Upper lobe of left lung (tissue), 6 donors: ENCODE results near the gene NDUFS1. TPM values are rescaled to one million over a fixed set of nuclear protein-coding genes. Genes with fewer than 3 reads are reported as not detected.
"Not testable (repeated sequence)": the region's sequence is repeated elsewhere in the genome, so short reads cannot be mapped to it uniquely, and the experiment has no call there.

Source experiments
- ATAC-seq, 2 donors: fragments of 200-7000 bp; cut with Tn5 transposase; one replicate each; pipeline ENCODE4 v1.9.1; 2022; ENCODE audit warnings: mild to moderate bottlenecking in 2 of 2, moderate library complexity in 2 of 2; ENCODE audit not compliant: low FRiP score in 2 of 2
- DNase-seq, 2 donors: peaks; one replicate each; pipeline ENCODE4 v3.0.0-alpha.2; 2019 to 2020
- H3K27ac ChIP-seq, 4 donors: fragments of 200-600 bp; sonication (generic); one replicate each; pipeline ENCODE4 v1.5.1; 2016 to 2019
- H3K27me3 ChIP-seq, 4 donors: fragments of 200-600 bp; sonication (generic); one replicate each; pipeline ENCODE4 v1.5.1; 2017 to 2019
- H3K36me3 ChIP-seq, 4 donors: fragments of 200-600 bp; sonication (generic); one replicate each; pipeline ENCODE4 v1.5.1; 2016 to 2019
- H3K4me1 ChIP-seq, 4 donors: fragments of 200-600 bp; sonication (generic); one replicate each; pipeline ENCODE4 v1.5.1; 2018 to 2019
- H3K4me3 ChIP-seq, 4 donors: fragments of 200-600 bp; sonication (generic); one replicate each; pipeline ENCODE4 v1.5.1; 2017 to 2019; ENCODE audit warnings: mild to moderate bottlenecking in 2 of 4, moderate library complexity in 1 of 4
- H3K9me3 ChIP-seq, 4 donors: fragments of 200-600 bp; sonication (generic); one replicate each; pipeline ENCODE4 v1.5.1; 2018 to 2019
- EP300 ChIP-seq, 4 donors: sonication (generic); formaldehyde crosslinking; IDR thresholded peaks; one replicate each; pipeline ENCODE4 v1.5.1; 2017; ENCODE audit warnings: antibody characterized with exemption in 4 of 4, control low read depth in 2 of 4
- POLR2A ChIP-seq, 4 donors: fragments of 450-650 bp; IDR thresholded peaks; one replicate each; pipeline ENCODE4 v1.5.1; 2016 to 2017; ENCODE audit warnings: antibody characterized with exemption in 4 of 4, mild to moderate bottlenecking in 2 of 4
- POLR2AphosphoS5 ChIP-seq, 2 donors: sonication (generic); formaldehyde crosslinking; IDR thresholded peaks; one replicate each; pipeline ENCODE4 v1.5.1; 2017; ENCODE audit warnings: antibody characterized with exemption in 2 of 2
- WGBS, 2 donors: methylation state at CpG; one replicate each; pipeline ENCODE4 v1.1.5; 2017 to 2018; 5-methylcytosine and 5-hydroxymethylcytosine counted together
- total RNA-seq, 6 donors: library from RNA; depleted of rRNA in 4 of 6; stranded (reverse); fragments of >200 nt in 4 of 6; gene quantifications; one replicate each; pipeline versions ENCODE4 v1.1.0 to v1.2.1, GENCODE V29; 2016 to 2021
- TF ChIP-seq, protein P1 (sequence below), 6 experiments: fragments of 450-650 bp in 4 of 6; fragments of 200-600 bp in 2 of 6; sonication (generic) in 2 of 6; IDR thresholded peaks; one replicate each; pipeline ENCODE4 v1.5.1; 2016 to 2019; ENCODE audit warnings: antibody characterized with exemption in 6 of 6
- donor health status: DM: no; HTN: no; CAD: no; lungs with moderate emphysema.
- donor health status: DM: no; HTN: yes; CAD: no; lungs with severe emphysema.

Gene NDUFS1
- total RNA-seq, 6 donors from 2014 or later, result 27.9 to 64.0 (median 55.7) TPM

DNA sequence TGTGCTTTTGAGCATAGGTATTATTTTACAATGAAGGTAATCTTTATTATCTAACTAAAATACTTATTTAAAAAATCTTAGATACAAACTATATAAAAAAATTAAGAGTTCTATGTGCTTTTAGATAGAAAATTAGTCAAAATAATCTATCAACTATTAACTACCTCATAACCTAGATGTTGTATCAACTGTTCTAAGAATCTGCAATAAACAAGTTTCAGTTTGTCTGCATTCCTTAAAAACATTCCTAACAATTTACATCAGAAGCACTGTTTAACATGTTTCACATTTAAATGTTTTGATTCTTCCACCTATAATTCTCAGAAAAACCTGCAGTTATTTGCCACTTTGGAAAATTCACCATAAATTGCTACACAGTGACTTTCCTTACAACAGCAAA, 33.3 kb downstream of the NDUFS1 start:
- Histone ChIP-seq H3K9me3 (peaks cover 0 to 1% (median 0%) of the 10 kb centered on the region in 4 donors), H3K27me3 (no peaks in the 10 kb centered on the region), H3K27ac (no peak overlapping the region), H3K36me3 (peaks cover 39 to 99% (median 67%) of the 10 kb centered on the region in 4 donors), H3K4me3 (no peak overlapping the region), H3K4me1 (no peaks in the 10 kb centered on the region)
- no peak for TF ChIP-seq EP300 (IDR thresholded peaks at IDR 0.05)
- TF ChIP-seq, protein P1, sequence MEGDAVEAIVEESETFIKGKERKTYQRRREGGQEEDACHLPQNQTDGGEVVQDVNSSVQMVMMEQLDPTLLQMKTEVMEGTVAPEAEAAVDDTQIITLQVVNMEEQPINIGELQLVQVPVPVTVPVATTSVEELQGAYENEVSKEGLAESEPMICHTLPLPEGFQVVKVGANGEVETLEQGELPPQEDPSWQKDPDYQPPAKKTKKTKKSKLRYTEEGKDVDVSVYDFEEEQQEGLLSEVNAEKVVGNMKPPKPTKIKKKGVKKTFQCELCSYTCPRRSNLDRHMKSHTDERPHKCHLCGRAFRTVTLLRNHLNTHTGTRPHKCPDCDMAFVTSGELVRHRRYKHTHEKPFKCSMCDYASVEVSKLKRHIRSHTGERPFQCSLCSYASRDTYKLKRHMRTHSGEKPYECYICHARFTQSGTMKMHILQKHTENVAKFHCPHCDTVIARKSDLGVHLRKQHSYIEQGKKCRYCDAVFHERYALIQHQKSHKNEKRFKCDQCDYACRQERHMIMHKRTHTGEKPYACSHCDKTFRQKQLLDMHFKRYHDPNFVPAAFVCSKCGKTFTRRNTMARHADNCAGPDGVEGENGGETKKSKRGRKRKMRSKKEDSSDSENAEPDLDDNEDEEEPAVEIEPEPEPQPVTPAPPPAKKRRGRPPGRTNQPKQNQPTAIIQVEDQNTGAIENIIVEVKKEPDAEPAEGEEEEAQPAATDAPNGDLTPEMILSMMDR (IDR thresholded peaks at IDR 0.05), result no peak
- no peak for TF ChIP-seq POLR2AphosphoS5 (IDR thresholded peaks at IDR 0.05)
- no peak for TF ChIP-seq POLR2A (IDR thresholded peaks at IDR 0.05)
- no peak for ATAC-seq
- DNase-seq, result no peak

DNA sequence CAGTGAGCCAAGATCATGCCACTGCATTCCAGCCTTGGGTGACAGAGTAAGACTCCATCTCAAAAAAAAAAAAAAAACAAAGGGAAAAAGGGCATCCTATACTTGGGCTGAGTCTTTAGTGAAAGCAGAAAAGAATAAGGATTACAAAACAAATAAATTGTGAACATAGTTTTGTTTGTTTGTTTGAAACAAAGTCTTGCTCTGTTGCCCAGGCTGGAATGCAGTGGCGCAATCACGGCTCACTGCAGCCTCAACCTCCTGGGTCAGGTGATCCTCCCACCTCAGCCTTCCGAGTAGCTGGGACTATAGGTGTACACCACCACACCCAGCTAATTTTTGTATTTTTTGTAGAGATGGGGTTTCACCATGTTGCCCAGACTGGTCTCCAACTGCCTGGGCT, 36.7 kb downstream of the NDUFS1 start:
- WGBS, 2 donors, result 92 to 100% methylated on average over 3 of the region's 3 CpGs
- not testable (repeated sequence) for H3K27ac ChIP-seq, H3K4me3 ChIP-seq, ATAC-seq, DNase-seq, H3K4me1 ChIP-seq, H3K9me3 ChIP-seq, H3K27me3 ChIP-seq
- peaks cover 32 to 79% (median 57%) of the 10 kb centered on the region in 4 donors for H3K36me3 ChIP-seq

DNA sequence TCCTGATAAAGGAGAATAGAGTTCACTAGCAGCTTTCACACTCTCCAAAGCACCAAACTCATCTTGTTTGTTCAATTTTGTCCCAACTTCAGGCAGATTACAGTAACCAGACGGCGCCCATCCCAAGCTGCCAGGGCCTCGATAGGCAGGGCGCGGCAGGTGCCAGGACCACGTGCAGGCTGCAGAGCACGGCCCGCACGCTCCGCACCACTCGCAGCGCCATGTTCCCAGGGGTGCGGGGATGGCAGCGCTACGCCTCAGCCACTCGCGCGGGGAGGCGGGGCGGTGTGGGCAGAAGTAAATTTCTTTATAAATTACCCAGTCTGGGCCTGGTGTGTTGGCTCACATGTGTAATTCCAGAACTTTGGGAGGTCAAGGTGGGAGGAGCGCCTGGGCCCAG, 43.0 kb downstream of the NDUFS1 start:
- Histone ChIP-seq H3K36me3 (peaks cover 5 to 30% (median 18%) of the 10 kb centered on the region in 4 donors), H3K9me3 (peaks cover 0 to 5% (median 0%) of the 10 kb centered on the region in 4 donors), H3K27me3 (no peaks in the 10 kb centered on the region), H3K4me3 (no peak overlapping the region), H3K4me1 (no peaks in the 10 kb centered on the region), H3K27ac (no peak overlapping the region)
- DNase-seq (peak in 1 of 2 donors; percentile 63), ATAC-seq (no peak)
- 88 to 94% methylated on average over 16 to 21 of the region's 21 CpGs for WGBS, 2 donors
- TF ChIP-seq POLR2AphosphoS5 (IDR thresholded peaks at IDR 0.05) (no peak), EP300 (IDR thresholded peaks at IDR 0.05) (no peak), POLR2A (IDR thresholded peaks at IDR 0.05) (no peak)
- TF ChIP-seq, protein P1 (IDR thresholded peaks at IDR 0.05), result no peak

DNA sequence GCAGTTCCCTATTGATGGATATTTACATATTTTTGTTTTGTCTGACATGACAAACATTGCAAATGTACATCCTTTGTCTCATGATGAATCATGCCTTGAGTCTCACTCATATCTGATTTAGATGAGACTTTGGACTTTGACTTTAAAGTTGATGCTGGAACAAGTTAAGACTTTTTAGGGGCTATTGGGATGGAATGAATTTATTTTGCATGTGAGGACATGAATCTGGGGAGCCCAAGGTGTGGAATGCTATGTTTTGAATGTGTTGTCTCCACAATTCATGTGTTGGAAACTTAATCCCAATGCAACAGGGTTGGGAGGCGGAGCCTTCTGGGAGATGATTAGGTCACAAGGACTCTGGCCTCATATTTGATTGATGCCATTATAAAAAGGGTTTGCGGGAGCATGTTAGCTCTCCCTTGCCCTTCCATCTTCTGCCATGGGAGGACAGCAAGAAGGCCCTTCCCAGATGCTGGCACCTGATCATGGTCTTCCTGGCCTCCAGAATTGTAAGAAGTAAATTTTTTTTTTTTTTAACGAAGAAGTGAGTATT, 44.1 kb downstream of the NDUFS1 start:
- no peaks in the 10 kb centered on the region for H3K4me1 ChIP-seq
- H3K27ac ChIP-seq, result no peak overlapping the region
- no peak overlapping the region for H3K4me3 ChIP-seq
- H3K36me3 ChIP-seq, result peaks cover 0 to 18% (median 7%) of the 10 kb centered on the region in 4 donors
- H3K27me3 ChIP-seq, result no peaks in the 10 kb centered on the region
- TF ChIP-seq EP300 (IDR thresholded peaks at IDR 0.05), result no peak
- TF ChIP-seq, protein P1 (IDR thresholded peaks at IDR 0.05), result no peak
- no peaks in the 10 kb centered on the region for H3K9me3 ChIP-seq
- no peak for DNase-seq
- no peak for ATAC-seq
- 95 to 96% methylated on average over 3 of the region's 3 CpGs for WGBS, 2 donors

DNA sequence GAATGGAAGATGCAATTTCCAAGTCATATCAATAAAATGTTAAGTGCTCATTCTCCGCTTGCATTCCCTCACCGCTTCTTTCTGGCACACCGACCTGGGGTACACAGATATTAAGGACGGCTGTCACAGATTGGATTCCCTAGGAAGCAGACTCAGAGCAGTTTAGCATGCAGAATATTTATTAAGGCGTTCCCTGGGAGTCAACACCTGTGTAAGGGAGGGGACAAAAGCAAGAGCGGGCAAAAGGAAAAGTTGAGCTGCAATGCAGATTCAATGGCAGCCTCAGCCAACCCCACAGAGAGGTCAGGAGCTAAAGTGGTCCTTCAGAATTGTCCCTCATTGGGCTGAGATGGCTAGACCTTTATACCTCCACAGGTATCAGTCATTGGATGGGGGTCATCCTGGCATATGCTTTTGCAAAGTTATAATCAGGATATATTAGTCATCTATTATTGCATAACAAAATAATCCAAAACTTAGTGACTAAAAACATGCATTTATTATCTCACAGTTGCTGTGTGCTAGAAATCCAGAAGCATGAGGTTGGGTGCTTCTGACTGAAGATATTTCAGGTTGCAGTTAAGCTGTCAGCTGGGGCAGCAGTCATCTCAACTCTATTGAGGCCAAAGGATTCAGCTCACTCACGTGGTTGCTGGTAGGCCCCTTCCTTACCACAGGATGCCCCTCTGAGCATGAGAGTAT, 46.2 kb downstream of the NDUFS1 start:
- TF ChIP-seq EP300 (IDR thresholded peaks at IDR 0.05) (no peak), POLR2A (IDR thresholded peaks at IDR 0.05) (no peak), POLR2AphosphoS5 (IDR thresholded peaks at IDR 0.05) (no peak)
- TF ChIP-seq, protein P1 (IDR thresholded peaks at IDR 0.05), result no peak
- H3K4me3 ChIP-seq, result no peak overlapping the region
- WGBS, 2 donors, result 87 to 89% methylated on average over 7 of the region's 7 CpGs
- peaks cover 0 to 13% (median 2%) of the 10 kb centered on the region in 4 donors for H3K36me3 ChIP-seq
- ATAC-seq, result no peak
- H3K27ac ChIP-seq, result no peak overlapping the region
- no peak for DNase-seq
- no peaks in the 10 kb centered on the region for H3K9me3 ChIP-seq
- H3K27me3 ChIP-seq, result no peaks in the 10 kb centered on the region
- no peaks in the 10 kb centered on the region for H3K4me1 ChIP-seq
